Ovary (tissue), 9 donors: ENCODE data around the gene ENO1. TPM values are rescaled to one million over a fixed set of nuclear protein-coding genes. Genes with fewer than 3 reads are reported as not detected.

Source experiments
- DNase-seq, 5 donors: peaks; one replicate each; pipeline ENCODE4 v3.0.0-alpha.2; 2019 to 2020
- H3K27ac ChIP-seq, 2 donors: fragments of 200-600 bp; one replicate each; pipeline versions ENCODE4 v1.5.1 to v1.8.0; 2019 to 2022
- H3K27me3 ChIP-seq: fragments of 200-600 bp; one replicate; pipeline ENCODE4 v1.8.0; 2022
- H3K36me3 ChIP-seq: fragments of 200-600 bp; sonication (generic); one replicate; pipeline ENCODE4 v1.5.1; 2019
- H3K4me1 ChIP-seq: one replicate; pipeline ENCODE4 v1.8.1; 2013; ENCODE audit warnings: mild to moderate bottlenecking, moderate library complexity; ENCODE audit not compliant: insufficient read depth
- H3K4me3 ChIP-seq: fragments of 200-600 bp; sonication (generic); one replicate; pipeline ENCODE4 v1.5.1; 2017
- H3K9me3 ChIP-seq, 2 donors: fragments of 200-600 bp in 1 of 2; sonication (generic) in 1 of 2; one replicate each; pipeline versions ENCODE4 v1.5.1 to v1.8.1; 2013 to 2019; ENCODE audit warnings: mild to moderate bottlenecking in 1 of 2, moderate library complexity in 1 of 2
- CTCF ChIP-seq, 3 donors: fragments of 450-650 bp in 2 of 3; fragments of 200-600 bp in 1 of 3; IDR thresholded peaks; one replicate each; pipeline versions ENCODE4 v1.5.1 to v1.8.0; 2016 to 2022; ENCODE audit warnings: antibody characterized with exemption in 3 of 3, mild to moderate bottlenecking in 1 of 3
- EP300 ChIP-seq: sonication (generic); formaldehyde crosslinking; IDR thresholded peaks from one replicate; pipeline ENCODE4 v1.6.1; 2017; ENCODE audit warnings: antibody characterized with exemption
- POLR2A ChIP-seq: fragments of 450-650 bp; IDR thresholded peaks from one replicate; pipeline ENCODE4 v1.6.1; 2017; ENCODE audit warnings: antibody characterized with exemption, mild to moderate bottlenecking, moderate library complexity
- WGBS, 3 donors: extraction: QIAGEN DNeasy Blood & Tissue Kit in 1 of 3; methylation state at CpG; one replicate each; pipeline versions ENCODE4 v1.1.5 to v1.1.7; 2013 to 2017; 5-methylcytosine and 5-hydroxymethylcytosine counted together
- intact Hi-C, 4 donors: fragments of 100-400 bp; cut with DNase I; formaldehyde crosslinking; loops; one replicate each; pipeline versions ENCODE4 v1.11.0 to v1.15.1; 2022 to 2023
- polyA plus RNA-seq, 2 donors: library from polyadenylated mRNA; stranded (reverse); fragments of 200-250 nt in 1 of 2; fragments of 350-450 nt in 1 of 2; fragmentation: Illumina TruSeq in 1 of 2; extraction: RNeasy Lipid Tissue Mini Kit (QIAGEN cat#74804) in 1 of 2; gene quantifications; one replicate each; pipeline ENCODE4 v1.2.3, GENCODE V29; 2013 to 2014
- total RNA-seq, 7 donors: library from RNA; depleted of rRNA in 2 of 7; stranded (reverse); fragments of >200 nt in 2 of 7; fragmentation: NEBNext Ultra II Directional in 3 of 7; extraction: Animal tissue kit (Norgen Biotek cat#: 25700) in 3 of 7; gene quantifications; one replicate each; pipeline versions ENCODE4 v1.1.0 to v1.2.4, GENCODE V29; 2016 to 2023
- donor health status: DM: no; HTN: no; CAD: no; lungs with moderate emphysema.
- donor health status: DM: no; HTN: no; CAD: no.
- donor health status: Bipolar disorder and iron deficiency.
- donor health status: DM: yes; HTN: yes; CAD: no.
- donor health status: DM: no; HTN: no; CAD: no.
- donor health status: DM: yes; HTN: yes; CAD: no.

Gene ENO1
- total and polyA plus RNA-seq, 9 donors = 158 to 569 (median 404) TPM

DNA sequence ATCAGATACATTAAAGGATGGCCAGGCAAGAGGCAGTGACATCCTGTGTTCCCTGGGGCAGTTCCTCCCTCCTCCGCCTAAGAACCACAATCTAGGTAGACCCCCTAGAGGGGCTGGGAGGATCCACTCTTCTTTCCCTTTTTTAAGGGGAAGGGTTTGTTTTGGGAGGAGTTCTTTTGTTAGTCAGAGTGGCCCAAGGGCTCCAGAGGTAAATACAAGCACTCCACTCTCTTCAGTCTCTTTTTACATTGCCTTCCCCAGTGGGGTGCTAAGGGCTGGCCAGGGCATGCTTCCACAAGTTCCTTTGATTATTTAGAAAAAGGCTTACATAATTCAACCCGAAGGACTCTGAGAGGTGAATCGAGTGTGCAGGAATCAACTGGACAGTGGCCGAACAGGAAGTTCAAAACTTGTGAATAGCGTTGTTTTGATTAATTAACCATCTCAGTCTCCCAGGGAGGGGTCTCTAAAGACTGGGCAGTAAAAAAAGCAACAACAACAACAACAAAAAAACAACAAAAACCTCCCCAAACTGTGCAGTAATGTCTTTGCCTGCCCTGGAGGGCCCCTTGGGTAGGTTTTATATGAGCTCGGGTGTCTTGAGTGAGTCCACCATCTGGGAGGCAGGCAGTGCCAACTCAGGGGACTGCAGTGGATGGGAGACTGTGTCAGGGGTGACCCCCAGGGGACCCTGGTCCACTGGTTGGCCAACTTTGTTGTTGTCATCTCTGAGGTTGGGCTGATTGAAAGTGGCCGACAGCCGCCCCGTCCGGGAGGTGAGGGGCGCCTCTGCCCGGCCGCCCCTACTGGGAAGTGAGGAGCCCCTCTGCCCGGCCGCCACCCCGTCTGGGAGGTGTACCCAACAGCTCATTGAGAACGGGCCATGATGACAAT, 33.2 kb upstream of the ENO1 start:
- intact Hi-C loops = loop anchor here in 1 of 4 donors (10.0 kb wide), 1 partner anchor 543 kb away; no protein-coding TSS in a partner anchor
- Histone ChIP-seq H3K4me3 (no peak overlapping the region), H3K27me3 (no peaks in the 10 kb centered on the region), H3K36me3 (no peaks in the 10 kb centered on the region), H3K27ac (no peak overlapping the region), H3K4me1 (no peaks in the 10 kb centered on the region), H3K9me3 (no peaks in the 10 kb centered on the region)
- 87 to 92% (median 87%) methylated on average over 6 to 15 of the region's 17 CpGs for WGBS, 3 donors
- TF ChIP-seq EP300 = no peak
- no peak for TF ChIP-seq CTCF (IDR thresholded peaks at IDR 0.05)
- TF ChIP-seq POLR2A = no peak
- DNase-seq = no peak

DNA sequence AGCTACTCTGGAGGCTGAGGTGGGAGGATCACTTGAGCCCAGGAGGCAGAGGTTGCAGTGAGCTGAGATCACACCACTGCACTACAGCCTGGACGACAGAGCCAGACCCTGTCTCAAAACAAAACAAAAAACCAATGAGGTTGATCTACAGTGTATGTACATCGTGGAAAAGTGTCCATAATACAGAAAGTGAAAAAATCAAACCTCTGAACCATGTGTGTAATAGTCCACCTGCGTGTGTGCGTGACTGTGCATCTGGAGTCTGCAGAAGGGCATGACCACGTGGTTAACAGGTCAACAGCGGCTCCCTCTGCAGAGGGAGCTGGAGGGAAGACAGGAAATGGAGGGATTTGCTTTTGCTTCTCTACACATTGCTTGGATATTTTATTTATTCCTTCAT, 32.4 kb upstream of the ENO1 start:
- TF ChIP-seq EP300 (no peak), CTCF (IDR thresholded peaks at IDR 0.05) (no peak), POLR2A (no peak)
- Histone ChIP-seq H3K4me1 (no peaks in the 10 kb centered on the region), H3K27me3 (no peaks in the 10 kb centered on the region), H3K9me3 (no peaks in the 10 kb centered on the region), H3K36me3 (no peaks in the 10 kb centered on the region), H3K27ac (no peak overlapping the region), H3K4me3 (no peak overlapping the region)
- DNase-seq = no peak
- intact Hi-C loops = loop anchor here in 1 of 4 donors (10.0 kb wide), 1 partner anchor 544 kb away; no protein-coding TSS in a partner anchor
- WGBS, 3 donors = 59 to 62% (median 60%) methylated on average over 6 of the region's 6 CpGs

DNA sequence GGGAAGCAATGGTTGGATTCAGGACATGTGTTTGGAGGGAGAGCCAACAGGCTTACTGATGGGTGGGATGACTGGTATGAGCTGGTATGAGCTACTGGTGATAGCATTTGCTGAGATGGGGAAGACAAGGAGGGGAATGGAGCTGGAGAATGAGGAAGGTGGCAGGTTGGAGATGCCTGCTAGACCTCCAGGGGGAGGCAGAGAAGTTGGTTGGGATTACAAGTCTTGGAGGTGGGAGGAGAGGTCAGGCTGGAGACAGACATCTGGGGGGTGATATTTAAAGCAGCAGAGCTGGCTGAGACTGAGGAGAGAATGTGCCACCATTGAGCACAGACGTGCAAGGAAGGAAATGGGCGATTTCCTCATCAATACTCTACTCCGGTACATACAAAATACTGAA, 31.8 kb upstream of the ENO1 start:
- 75 to 88% (median 81%) methylated on average over 3 of the region's 3 CpGs for WGBS, 3 donors
- no peaks in the 10 kb centered on the region for H3K4me1 ChIP-seq
- TF ChIP-seq POLR2A (no peak), CTCF (IDR thresholded peaks at IDR 0.05) (no peak), EP300 (no peak)

GRCh38 chr1:8908388-8909151, 30.1 kb upstream of the ENO1 start:
- DNase-seq = no peak
- Histone ChIP-seq H3K27ac (no peak overlapping the region), H3K4me1 (peaks cover 3% of the 10 kb centered on the region), H3K4me3 (no peak overlapping the region), H3K9me3 (no peaks in the 10 kb centered on the region), H3K27me3 (no peaks in the 10 kb centered on the region), H3K36me3 (no peaks in the 10 kb centered on the region)
- 79 to 83% (median 79%) methylated on average over 18 of the region's 18 CpGs for WGBS, 3 donors
- intact Hi-C loops = no loop called here
- TF ChIP-seq CTCF (IDR thresholded peaks at IDR 0.05) = no peak
- no peak for TF ChIP-seq POLR2A
- no peak for TF ChIP-seq EP300

More for the DNA sequence above, 31.8 kb upstream of the ENO1 start:
- Histone ChIP-seq H3K36me3 (no peaks in the 10 kb centered on the region), H3K9me3 (no peaks in the 10 kb centered on the region), H3K4me3 (no peak overlapping the region), H3K27ac (no peak overlapping the region), H3K27me3 (no peaks in the 10 kb centered on the region)
- no peak for DNase-seq
- intact Hi-C loops = loop anchor here in 1 of 4 donors (10.0 kb wide), 1 partner anchor 544 kb away; no protein-coding TSS in a partner anchor
